Spleen (tissue), 11 donors: ENCODE measurements around the gene CYYR1. TPM values are rescaled to one million over a fixed set of nuclear protein-coding genes. Genes with fewer than 3 reads are reported as not detected.

Source experiments
- DNase-seq: peaks from one replicate; pipeline ENCODE4 v3.0.0-alpha.2; 2020
- H3K27ac ChIP-seq, 8 donors: fragments of 200-600 bp; sonication (generic) in 7 of 8; 1 replicate in 4 of 8; 2 replicates in 4 of 8; pipeline versions ENCODE4 v1.5.0 to v1.8.0; 2016 to 2021; ENCODE audit warnings: inconsistent platforms in 4 of 8, mild to moderate bottlenecking in 4 of 8, moderate library complexity in 1 of 8
- H3K27me3 ChIP-seq, 7 donors: fragments of 200-600 bp; sonication (generic) in 6 of 7; replicated peaks in 1 of 7; 1 replicate in 4 of 7; 2 replicates in 3 of 7; pipeline versions ENCODE4 v1.5.0 to v1.8.0; 2016 to 2021; ENCODE audit warnings: inconsistent platforms in 3 of 7, mild to moderate bottlenecking in 1 of 7
- H3K36me3 ChIP-seq, 6 donors: fragments of 200-600 bp; sonication (generic) in 5 of 6; 1 replicate in 4 of 6; 2 replicates in 2 of 6; pipeline versions ENCODE4 v1.5.0 to v1.8.0; 2016 to 2021; ENCODE audit warnings: inconsistent platforms in 2 of 6
- H3K4me1 ChIP-seq, 6 donors: fragments of 200-600 bp; sonication (generic) in 5 of 6; 1 replicate in 3 of 6; 2 replicates in 3 of 6; pipeline versions ENCODE4 v1.5.0 to v1.8.0; 2016 to 2021; ENCODE audit warnings: inconsistent platforms in 3 of 6
- H3K4me3 ChIP-seq, 8 donors: fragments of 200-600 bp; sonication (generic) in 7 of 8; 1 replicate in 4 of 8; 2 replicates in 4 of 8; pipeline versions ENCODE4 v1.5.0 to v1.8.0; 2016 to 2021; ENCODE audit warnings: inconsistent platforms in 4 of 8, mild to moderate bottlenecking in 4 of 8, moderate library complexity in 2 of 8
- H3K9me3 ChIP-seq, 8 donors: fragments of 200-600 bp; sonication (generic) in 7 of 8; 1 replicate in 4 of 8; 2 replicates in 4 of 8; pipeline versions ENCODE4 v1.5.0 to v1.8.0; 2016 to 2021; ENCODE audit warnings: inconsistent platforms in 4 of 8
- CTCF ChIP-seq, 11 experiments: fragments of 200-600 bp in 7 of 11; fragments of 450-650 bp in 4 of 11; sonication (generic) in 4 of 11; IDR thresholded peaks in 8 of 11; conservative IDR thresholded peaks in 3 of 11; 1 replicate in 7 of 11; 2 replicates in 4 of 11; pipeline versions ENCODE4 v1.4.0 to v1.8.0; 2016 to 2021; ENCODE audit warnings: antibody characterized with exemption in 11 of 11, inconsistent platforms in 4 of 11, mild to moderate bottlenecking in 1 of 11
- POLR2A ChIP-seq, 3 donors: fragments of 450-650 bp; IDR thresholded peaks; one replicate each; pipeline ENCODE4 v1.5.1; 2017; ENCODE audit warnings: antibody characterized with exemption in 3 of 3, mild to moderate bottlenecking in 1 of 3
- POLR2AphosphoS5 ChIP-seq, 3 donors: sonication (generic); formaldehyde crosslinking; IDR thresholded peaks; one replicate each; pipeline ENCODE4 v1.5.1; 2017; ENCODE audit warnings: antibody characterized with exemption in 3 of 3
- WGBS, 5 donors: extraction: QIAGEN DNeasy Blood & Tissue Kit in 3 of 5; methylation state at CpG; one replicate each; pipeline versions ENCODE4 v1.1.5 to v1.1.7; 2013 to 2018; 5-methylcytosine and 5-hydroxymethylcytosine counted together
- intact Hi-C: fragments of 100-400 bp; cut with DNase I; formaldehyde crosslinking; loops from one replicate; pipeline ENCODE4 v1.15.0; 2023; ENCODE audit warnings: low total_unique reads
- polyA plus RNA-seq, 3 donors: library from polyadenylated mRNA; stranded (reverse); fragments of 200-250 nt; gene quantifications; one replicate each; pipeline ENCODE4 v1.2.1, GENCODE V29; 2013
- total RNA-seq, 7 donors: library from RNA; depleted of rRNA in 3 of 7; stranded (reverse); fragments of >200 nt in 3 of 7; fragmentation: NEBNext Ultra II Directional in 4 of 7; extraction: Animal tissue kit (Norgen Biotek cat#: 25700) in 4 of 7; gene quantifications; one replicate each; pipeline versions ENCODE4 v1.1.0 to v1.2.1, GENCODE V29; 2016 to 2021
- donor health status: healthy with polysubstance abuse.
- donor health status: DM: no; HTN: no; CAD: no; lungs with moderate emphysema.
- donor health status: DM: no; HTN: no; CAD: no.
- donor health status: Bipolar disorder and iron deficiency.
- donor health status: healthy.
- donor health status: DM: no; HTN: no; CAD: no.
- donor health status: DM: yes; HTN: yes; CAD: no.

CYYR1 gene
- total and polyA plus RNA-seq, 10 donors = 9.5 to 86.9 (median 50.7) TPM

GRCh38 chr21:26487981-26488480, 85.1 kb downstream of the CYYR1 start:
- WGBS, 5 donors = 73 to 85% (median 80%) methylated on average over 4 of the region's 4 CpGs
- DNase-seq = no peak
- peaks cover 0 to 8% (median 4%) of the 10 kb centered on the region in 8 donors for H3K9me3 ChIP-seq
- intact Hi-C loops = no loop called here
- no peaks in the 10 kb centered on the region for H3K4me1 ChIP-seq
- H3K27ac ChIP-seq = no peak overlapping the region
- no peaks in the 10 kb centered on the region for H3K27me3 ChIP-seq
- TF ChIP-seq POLR2AphosphoS5 (IDR thresholded peaks at IDR 0.05) (no peak), POLR2A (IDR thresholded peaks at IDR 0.05) (no peak), CTCF (IDR thresholded peaks at IDR 0.05 in 8 of 11, conservative IDR thresholded peaks at IDR 0.05 in 3 of 11) (no peak)
- no peaks in the 10 kb centered on the region for H3K36me3 ChIP-seq
- no peak overlapping the region for H3K4me3 ChIP-seq

- Histone ChIP-seq H3K27me3 (no peaks in the 10 kb centered on the region), H3K9me3 (no peaks in the 10 kb centered on the region), H3K4me1 (no peaks in the 10 kb centered on the region), H3K36me3 (peaks cover 0 to 8% (median 0%) of the 10 kb centered on the region in 6 donors), H3K4me3 (no peak overlapping the region), H3K27ac (no peak overlapping the region)
- no peak for DNase-seq
- intact Hi-C loops = no loop called here
- 68 to 94% (median 85%) methylated on average over 2 of the region's 2 CpGs for WGBS, 5 donors
- TF ChIP-seq CTCF (IDR thresholded peaks at IDR 0.05 in 8 of 11, conservative IDR thresholded peaks at IDR 0.05 in 3 of 11) (no peak), POLR2AphosphoS5 (IDR thresholded peaks at IDR 0.05) (no peak), POLR2A (IDR thresholded peaks at IDR 0.05) (no peak)
Observed at GRCh38 chr21:26473471-26473870, 99.6 kb downstream of the CYYR1 start.

GRCh38 chr21:26471099-26471471, 102.0 kb downstream of the CYYR1 start:
- Histone ChIP-seq H3K9me3 (no peaks in the 10 kb centered on the region), H3K27ac (no peak overlapping the region), H3K4me1 (no peaks in the 10 kb centered on the region), H3K27me3 (no peaks in the 10 kb centered on the region), H3K4me3 (no peak overlapping the region), H3K36me3 (no peaks in the 10 kb centered on the region)
- intact Hi-C loops = no loop called here
- WGBS, 5 donors = 90 to 94% (median 91%) methylated on average over 5 of the region's 5 CpGs
- TF ChIP-seq POLR2A (IDR thresholded peaks at IDR 0.05) = no peak
- TF ChIP-seq POLR2AphosphoS5 (IDR thresholded peaks at IDR 0.05) = no peak
- no peak for TF ChIP-seq CTCF (IDR thresholded peaks at IDR 0.05 in 8 of 11, conservative IDR thresholded peaks at IDR 0.05 in 3 of 11)
- no peak for DNase-seq

GRCh38 chr21:26470351-26471098, 102.6 kb downstream of the CYYR1 start:
- intact Hi-C loops = no loop called here
- H3K4me3 ChIP-seq = no peak overlapping the region
- no peak for DNase-seq
- peaks cover 0 to 3% (median 0%) of the 10 kb centered on the region in 6 donors for H3K4me1 ChIP-seq
- H3K36me3 ChIP-seq = no peaks in the 10 kb centered on the region
- H3K9me3 ChIP-seq = no peaks in the 10 kb centered on the region
- H3K27me3 ChIP-seq = no peaks in the 10 kb centered on the region
- H3K27ac ChIP-seq = no peak overlapping the region
- TF ChIP-seq POLR2A (IDR thresholded peaks at IDR 0.05) (no peak), CTCF (IDR thresholded peaks at IDR 0.05 in 8 of 11, conservative IDR thresholded peaks at IDR 0.05 in 3 of 11) (no peak), POLR2AphosphoS5 (IDR thresholded peaks at IDR 0.05) (no peak)
- WGBS, 5 donors = 78 to 90% (median 83%) methylated on average over 8 of the region's 8 CpGs
